Middle frontal gyrus (tissue), 1 donor: ENCODE measurements around the gene GIT1.

ENCODE experiments used
- DNase-seq: peaks from one replicate; pipeline ENCODE4 v3.0.0-alpha.2; 2015; ENCODE audit warnings: low spot score; ENCODE audit errors: extremely low spot score

The GIT1 gene

GRCh38 chr17:29526322-29526721, 63.1 kb downstream of the GIT1 start:
- DNase-seq, result no peak

- DNase-seq, result no peak
Measured at GRCh38 chr17:29524692-29525091, 64.8 kb downstream of the GIT1 start.
